ENCODE data around the gene AHCYL2. TPM values are rescaled to one million over a fixed set of nuclear protein-coding genes. Genes with fewer than 3 reads are reported as not detected.
"Not testable (repeated sequence)": the region's sequence is repeated elsewhere in the genome, so short reads cannot be mapped to it uniquely, and the experiment has no call there.

AHCYL2 gene
- total and polyA plus RNA-seq, 7 donors, result 4.4 to 39.2 (median 24.8) TPM

GRCh38 chr7:129292861-129293260 is 68.0 kb downstream of the AHCYL2 start:
- H3K27ac ChIP-seq, result no peak overlapping the region
- H3K36me3 ChIP-seq (ENCODE audit: insufficient read depth in 1 of 2, low read depth in 1 of 2), result no peaks in the 10 kb centered on the region
- H3K4me1 ChIP-seq, result peaks cover 16% of the 10 kb centered on the region
- H3K27me3 ChIP-seq (ENCODE audit: insufficient read depth in 3 of 3, low read length in 2 of 3), result no peaks in the 10 kb centered on the region
- no peak overlapping the region for H3K4me3 ChIP-seq
- no peak for ATAC-seq
- no peak for DNase-seq
- intact Hi-C loops (cut with DNase I), result no loop called here
- 95 to 99% (median 96%) methylated on average over 3 of the region's 3 CpGs for WGBS, 3 donors
- TF ChIP-seq CTCF (IDR thresholded peaks at IDR 0.05), result no peak
- no peaks in the 10 kb centered on the region for H3K9me3 ChIP-seq

- TF ChIP-seq CTCF (IDR thresholded peaks at IDR 0.05), result no peak
- no peaks in the 10 kb centered on the region for H3K9me3 ChIP-seq
- H3K4me1 ChIP-seq, result peaks cover 19% of the 10 kb centered on the region
- 13 to 41% (median 17%) methylated on average over 2 of the region's 2 CpGs for WGBS, 3 donors
- DNase-seq (no peak), ATAC-seq (peak; percentile 59 to 89 (median 80))
- peak overlapping the region; percentile 4 for H3K27ac ChIP-seq
- no peaks in the 10 kb centered on the region for H3K36me3 ChIP-seq (ENCODE audit: insufficient read depth in 1 of 2, low read depth in 1 of 2)
- H3K27me3 ChIP-seq (ENCODE audit: insufficient read depth in 3 of 3, low read length in 2 of 3), result no peaks in the 10 kb centered on the region
- intact Hi-C loops (cut with DNase I), result loop anchor here in 1 of 2 donors (5.0 kb wide), 1 partner anchor 78 kb away; no protein-coding TSS in a partner anchor
- peak overlapping the region; percentile 41 for H3K4me3 ChIP-seq
Observed at GRCh38 chr7:129295015-129295423, 70.2 kb downstream of the AHCYL2 start.

GRCh38 chr7:129298268-129298893 is 73.6 kb downstream of the AHCYL2 start:
- no peak overlapping the region for H3K27ac ChIP-seq
- no peaks in the 10 kb centered on the region for H3K27me3 ChIP-seq (ENCODE audit: insufficient read depth in 3 of 3, low read length in 2 of 3)
- H3K4me3 ChIP-seq, result no peak overlapping the region
- peak; percentile 74 for TF ChIP-seq CTCF (IDR thresholded peaks at IDR 0.05)
- ATAC-seq, result peak in 1 of 4 donors; percentile 61
- peaks cover 19% of the 10 kb centered on the region for H3K4me1 ChIP-seq
- intact Hi-C loops (cut with DNase I), result loop anchor here (2.0 to 5.0 kb wide), 2 partner anchors 80 to 81 kb away; no protein-coding TSS in a partner anchor
- DNase-seq, result peak; percentile 25 to 61
- H3K36me3 ChIP-seq (ENCODE audit: insufficient read depth in 1 of 2, low read depth in 1 of 2), result no peaks in the 10 kb centered on the region
- WGBS, 3 donors, result 30 to 36% (median 33%) methylated on average over 3 of the region's 3 CpGs
- H3K9me3 ChIP-seq, result peaks cover 3% of the 10 kb centered on the region

- ATAC-seq, result no peak
- H3K4me3 ChIP-seq, result no peak overlapping the region
- no peaks in the 10 kb centered on the region for H3K36me3 ChIP-seq (ENCODE audit: insufficient read depth in 1 of 2, low read depth in 1 of 2)
- no peak for DNase-seq
- no peak overlapping the region for H3K27ac ChIP-seq
- peaks cover 15% of the 10 kb centered on the region for H3K4me1 ChIP-seq
- WGBS, 3 donors, result 95 to 99% (median 99%) methylated on average over 3 of the region's 3 CpGs
- intact Hi-C loops (cut with DNase I), result loop anchor here (2.0 to 5.0 kb wide), 2 partner anchors 81 to 83 kb away; no protein-coding TSS in a partner anchor
- H3K27me3 ChIP-seq (ENCODE audit: insufficient read depth in 3 of 3, low read length in 2 of 3), result no peaks in the 10 kb centered on the region
- no peak for TF ChIP-seq CTCF (IDR thresholded peaks at IDR 0.05)
- peaks cover 3% of the 10 kb centered on the region for H3K9me3 ChIP-seq
Observed at GRCh38 chr7:129299889-129300288, 75.1 kb downstream of the AHCYL2 start.

GRCh38 chr7:129300299-129300698 is 75.5 kb downstream of the AHCYL2 start:
- H3K27me3 ChIP-seq (ENCODE audit: insufficient read depth in 3 of 3, low read length in 2 of 3); H3K9me3 ChIP-seq; H3K27ac ChIP-seq; H3K4me3 ChIP-seq; H3K36me3 ChIP-seq (ENCODE audit: insufficient read depth in 1 of 2, low read depth in 1 of 2); ATAC-seq; intact Hi-C loops (cut with DNase I); DNase-seq: not testable (repeated sequence)
- H3K4me1 ChIP-seq, result peaks cover 12% of the 10 kb centered on the region
- WGBS, 3 donors, result 97 to 100% (median 98%) methylated on average over 1 of the region's 1 CpG
